Mucosa of stomach (tissue), 1 donor: Measurements from ENCODE around the gene WDFY4.

Experiments used
- H3K27me3 ChIP-seq: one replicate; pipeline ENCODE4 v1.7.0; 2013; ENCODE audit warnings: mild to moderate bottlenecking, low read length; ENCODE audit not compliant: control insufficient read depth, insufficient read depth
- H3K36me3 ChIP-seq: one replicate; pipeline ENCODE4 v1.7.0; 2013; ENCODE audit warnings: low read length; ENCODE audit not compliant: control insufficient read depth, insufficient read depth
- H3K4me1 ChIP-seq: one replicate; pipeline ENCODE4 v1.7.0; 2013; ENCODE audit warnings: mild to moderate bottlenecking, low read length; ENCODE audit not compliant: control insufficient read depth, insufficient read depth
- H3K4me3 ChIP-seq: one replicate; pipeline ENCODE4 v1.7.0; 2013; ENCODE audit warnings: low read length
- H3K9ac ChIP-seq: one replicate; pipeline ENCODE4 v1.7.0; 2013; ENCODE audit warnings: mild to moderate bottlenecking, low read length, moderate library complexity
- H3K9me3 ChIP-seq: one replicate; pipeline ENCODE4 v1.7.0; 2013; ENCODE audit warnings: mild to moderate bottlenecking, low read length, moderate library complexity; ENCODE audit not compliant: control insufficient read depth
- donor health status: Pancreatic carcinoma.

The WDFY4 gene

GRCh38 chr10:48937796-48938195, 253.1 kb downstream of the WDFY4 start:
- H3K9ac ChIP-seq: no peak overlapping the region
- no peaks in the 10 kb centered on the region for H3K27me3 ChIP-seq
- no peaks in the 10 kb centered on the region for H3K36me3 ChIP-seq
- H3K4me3 ChIP-seq: no peak overlapping the region
- no peaks in the 10 kb centered on the region for H3K9me3 ChIP-seq
- H3K4me1 ChIP-seq: peaks cover 3% of the 10 kb centered on the region

- Histone ChIP-seq H3K4me1 (peaks cover 3% of the 10 kb centered on the region), H3K36me3 (no peaks in the 10 kb centered on the region), H3K27me3 (no peaks in the 10 kb centered on the region), H3K4me3 (no peak overlapping the region), H3K9me3 (no peaks in the 10 kb centered on the region), H3K9ac (no peak overlapping the region)
Observed at GRCh38 chr10:48938281-48938680, 253.6 kb downstream of the WDFY4 start.

- no peak overlapping the region for H3K9ac ChIP-seq
- no peaks in the 10 kb centered on the region for H3K9me3 ChIP-seq
- no peaks in the 10 kb centered on the region for H3K27me3 ChIP-seq
- peaks cover 3% of the 10 kb centered on the region for H3K4me1 ChIP-seq
- no peaks in the 10 kb centered on the region for H3K36me3 ChIP-seq
- H3K4me3 ChIP-seq: no peak overlapping the region
Observed at GRCh38 chr10:48938990-48939536, 254.4 kb downstream of the WDFY4 start.

- H3K9ac ChIP-seq: no peak within 1 kb of the TSS
- H3K9me3 ChIP-seq: no peaks in the 10 kb centered on the region
- no peaks in the 10 kb centered on the region for H3K36me3 ChIP-seq
- H3K27me3 ChIP-seq: no peaks in the 10 kb centered on the region
- H3K4me3 ChIP-seq: no peak within 1 kb of the TSS
- H3K4me1 ChIP-seq: peaks cover 3% of the 10 kb centered on the region
Observed at GRCh38 chr10:48939790-48940325, 255.2 kb downstream of the WDFY4 start, which contains the start of gene LRRC18. Gene LRRC18, minus strand, starts transcription at chr10:48939840. Its CDS starts 25,685 bp downstream, at chr10:48914155.

DNA sequence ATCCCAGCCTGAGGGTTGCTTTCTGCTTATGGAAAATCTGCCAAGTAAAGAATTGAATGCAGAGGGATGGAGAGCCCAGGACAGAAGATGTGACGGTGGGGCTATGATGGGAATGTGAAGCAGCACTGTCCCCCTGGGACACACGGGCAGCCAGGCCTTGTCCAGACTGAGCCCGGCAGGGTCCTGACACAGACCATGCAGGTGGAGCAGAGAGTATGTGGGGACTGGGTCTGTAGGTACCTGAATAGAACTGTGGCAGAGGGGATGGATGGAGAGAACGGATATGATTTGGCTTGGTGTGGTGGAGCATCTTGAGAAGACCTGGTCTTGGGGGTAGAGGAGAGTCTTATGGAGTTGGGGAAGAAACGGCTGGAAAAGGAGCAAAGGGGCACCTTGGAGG, 255.7 kb downstream of the WDFY4 start:
- H3K36me3 ChIP-seq: no peaks in the 10 kb centered on the region
- H3K27me3 ChIP-seq: no peaks in the 10 kb centered on the region
- no peak overlapping the region for H3K9ac ChIP-seq
- H3K4me1 ChIP-seq: no peaks in the 10 kb centered on the region
- H3K4me3 ChIP-seq: no peak overlapping the region
- H3K9me3 ChIP-seq: no peaks in the 10 kb centered on the region

- Histone ChIP-seq H3K9me3 (no peaks in the 10 kb centered on the region), H3K4me1 (no peaks in the 10 kb centered on the region), H3K27me3 (no peaks in the 10 kb centered on the region), H3K36me3 (no peaks in the 10 kb centered on the region), H3K9ac (no peak overlapping the region), H3K4me3 (no peak overlapping the region)
Observed at GRCh38 chr10:48940958-48941357, 256.3 kb downstream of the WDFY4 start.

DNA sequence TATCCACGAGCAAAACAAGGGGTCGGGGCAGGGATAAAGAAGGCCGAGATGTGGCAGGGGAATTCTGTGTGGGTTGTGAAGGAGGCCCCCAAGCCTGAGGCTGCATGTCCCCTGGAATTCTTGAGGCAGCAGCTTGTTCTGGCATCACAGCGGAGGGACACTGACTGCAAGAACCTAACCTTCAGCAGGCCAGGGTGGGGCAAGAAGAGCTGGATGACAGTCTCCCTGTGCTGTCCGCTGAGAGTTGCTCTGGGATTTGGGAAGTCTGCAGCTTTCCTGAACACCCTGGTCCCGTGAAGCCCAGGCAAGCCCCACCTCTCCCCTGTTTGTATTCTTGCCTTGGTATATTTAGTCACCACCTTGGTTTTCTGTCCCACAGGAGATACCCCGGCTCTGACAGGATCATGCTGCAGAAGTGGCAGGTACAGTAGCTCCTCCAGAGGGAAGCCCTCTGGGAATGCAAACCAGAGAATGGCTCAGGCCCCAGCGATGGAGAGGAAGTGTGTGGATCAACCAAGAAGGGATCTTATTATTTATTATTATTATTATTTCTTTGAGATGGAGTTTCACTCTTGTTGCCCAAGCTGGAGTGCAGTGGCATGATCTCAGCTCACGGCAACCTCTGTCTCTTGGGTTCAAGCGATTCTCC, 256.9 kb downstream of the WDFY4 start:
- H3K4me1 ChIP-seq: peaks cover 3% of the 10 kb centered on the region
- no peak overlapping the region for H3K9ac ChIP-seq
- H3K36me3 ChIP-seq: no peaks in the 10 kb centered on the region
- no peak overlapping the region for H3K4me3 ChIP-seq
- H3K9me3 ChIP-seq: no peaks in the 10 kb centered on the region
- no peaks in the 10 kb centered on the region for H3K27me3 ChIP-seq

- Histone ChIP-seq H3K4me3 (no peak overlapping the region), H3K4me1 (peaks cover 8% of the 10 kb centered on the region), H3K9ac (no peak overlapping the region), H3K9me3 (no peaks in the 10 kb centered on the region), H3K36me3 (no peaks in the 10 kb centered on the region), H3K27me3 (no peaks in the 10 kb centered on the region)
Observed at GRCh38 chr10:48943096-48943495, 258.4 kb downstream of the WDFY4 start.

DNA sequence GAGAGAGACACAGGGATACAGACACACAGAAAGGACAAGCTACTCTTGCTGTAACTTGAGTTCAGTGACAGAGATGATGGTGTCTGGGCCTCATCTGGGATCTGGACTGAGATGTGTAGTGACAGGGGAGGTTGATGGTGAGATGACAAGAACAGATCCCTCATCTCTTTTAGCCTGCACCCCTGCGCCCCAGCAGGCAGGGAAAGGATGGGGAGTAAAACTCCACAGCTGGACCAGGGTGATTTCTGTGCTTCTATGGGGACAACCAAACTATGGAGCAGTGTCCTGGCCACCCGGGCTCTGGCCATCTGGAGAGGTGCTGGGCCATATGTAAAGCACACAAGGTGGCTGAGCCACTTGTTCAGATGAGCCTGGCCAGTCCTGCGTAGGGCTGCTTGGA, 259.5 kb downstream of the WDFY4 start:
- Histone ChIP-seq H3K9me3 (no peaks in the 10 kb centered on the region), H3K4me3 (no peak overlapping the region), H3K9ac (no peak overlapping the region), H3K4me1 (peaks cover 8% of the 10 kb centered on the region), H3K27me3 (no peaks in the 10 kb centered on the region), H3K36me3 (no peaks in the 10 kb centered on the region)

DNA sequence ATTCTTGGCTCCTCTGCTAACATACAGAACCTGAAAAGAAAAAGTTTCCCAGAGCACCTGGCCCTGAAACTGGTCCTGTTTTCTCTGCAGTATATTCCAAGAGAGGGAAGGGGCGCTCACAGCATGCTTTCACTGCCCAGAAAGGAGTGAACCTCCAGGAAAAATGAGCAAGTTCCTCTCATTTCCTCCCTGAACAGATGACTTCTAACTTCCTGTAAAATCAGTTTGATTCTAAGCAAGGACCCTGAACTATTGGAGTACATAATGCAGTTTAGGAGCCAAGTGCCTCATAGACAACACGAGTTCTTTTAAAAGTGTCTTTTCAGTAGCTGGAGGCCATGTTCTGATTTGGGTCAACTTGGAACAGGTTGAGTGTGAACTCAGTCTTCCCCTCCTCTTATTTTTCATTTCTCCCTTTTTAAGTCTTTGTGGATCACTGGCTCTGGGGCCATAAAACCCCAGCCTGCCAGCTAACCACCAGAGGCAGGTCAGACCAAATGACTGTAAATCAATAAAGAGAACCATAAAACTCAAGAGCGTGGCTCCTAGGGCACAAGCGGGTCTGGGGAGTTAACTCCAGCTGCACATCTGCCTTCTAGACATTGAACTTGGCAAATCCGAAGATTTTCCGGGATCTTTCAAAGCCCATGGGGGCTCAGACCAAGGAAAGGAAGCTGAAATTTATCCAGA, 260.9 kb downstream of the WDFY4 start:
- no peaks in the 10 kb centered on the region for H3K27me3 ChIP-seq

GRCh38 chr10:48946332-48946731, 261.7 kb downstream of the WDFY4 start:
- Histone ChIP-seq H3K27me3 (no peaks in the 10 kb centered on the region), H3K4me1 (peaks cover 8% of the 10 kb centered on the region), H3K9ac (no peak overlapping the region), H3K9me3 (no peaks in the 10 kb centered on the region), H3K4me3 (no peak overlapping the region), H3K36me3 (no peaks in the 10 kb centered on the region)

More for the DNA sequence above, 260.9 kb downstream of the WDFY4 start:
- Histone ChIP-seq H3K4me3 (no peak overlapping the region), H3K9ac (no peak overlapping the region), H3K4me1 (peaks cover 8% of the 10 kb centered on the region), H3K9me3 (no peaks in the 10 kb centered on the region), H3K36me3 (no peaks in the 10 kb centered on the region)

DNA sequence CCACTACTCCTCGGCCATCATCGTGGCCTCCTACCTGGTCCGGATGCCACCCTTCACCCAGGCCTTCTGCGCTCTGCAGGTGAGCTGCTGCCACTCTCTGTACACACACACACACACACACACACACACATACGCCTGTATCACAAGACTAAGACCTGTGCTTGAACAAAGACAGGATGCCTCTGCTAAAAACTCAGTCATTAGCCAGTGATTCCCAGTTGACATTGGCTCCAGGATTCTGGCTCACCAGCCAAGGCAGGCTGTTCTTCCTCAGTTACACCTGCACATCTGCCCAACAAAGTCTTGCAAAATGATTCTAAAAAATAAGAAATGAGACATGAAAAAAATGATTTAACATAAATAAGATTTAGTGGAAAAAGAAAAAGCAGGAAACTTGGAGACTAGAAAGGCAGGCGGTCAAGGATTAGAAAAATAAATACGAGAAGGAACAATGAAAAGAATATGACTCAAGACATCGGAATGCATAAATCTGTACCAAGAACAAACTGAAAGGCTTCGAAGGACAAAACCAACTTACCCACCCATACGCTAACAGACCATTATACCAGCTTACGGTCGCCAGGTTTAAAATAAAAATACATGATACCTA, 262.3 kb downstream of the WDFY4 start:
- Histone ChIP-seq H3K27me3 (no peaks in the 10 kb centered on the region), H3K9ac (no peak overlapping the region), H3K4me1 (peaks cover 8% of the 10 kb centered on the region), H3K9me3 (no peaks in the 10 kb centered on the region), H3K36me3 (no peaks in the 10 kb centered on the region), H3K4me3 (no peak overlapping the region)
